GM23338 (cell line): ENCODE measurements around the gene ADAMTS17. TPM values are rescaled to one million over a fixed set of nuclear protein-coding genes. Genes with fewer than 3 reads are reported as not detected.

Experiments used
- ATAC-seq: fragments of 200-7000 bp; cut with Tn5 transposase; 3 replicates; pipeline ENCODE4 v1.9.1; 2020
- DNase-seq: peaks from one replicate; pipeline ENCODE4 v3.0.0-alpha.2; 2015; ENCODE audit warnings: low spot score
- H2AFZ ChIP-seq: fragments of 200-600 bp; sonication (generic); 2 replicates; pipeline ENCODE4 v1.8.0; 2016; ENCODE audit warnings: antibody characterized with exemption, mild to moderate bottlenecking, moderate library complexity
- H3F3A ChIP-seq: fragments of 200-600 bp; sonication (generic); replicated peaks from 2 replicates; pipeline ENCODE4 v1.8.0; 2017; ENCODE audit warnings: antibody characterized with exemption, mixed run types, low read depth
- H3K27ac ChIP-seq: fragments of 200-600 bp; sonication (generic); 2 replicates; pipeline ENCODE4 v1.6.1; 2016; ENCODE audit warnings: low read depth
- H3K27me3 ChIP-seq: fragments of 200-600 bp; sonication (generic); 2 replicates; pipeline ENCODE4 v1.8.0; 2016; ENCODE audit warnings: mild to moderate bottlenecking, mixed run types, moderate library complexity; ENCODE audit not compliant: insufficient read depth
- H3K36me3 ChIP-seq: fragments of 200-600 bp; sonication (generic); 2 replicates; pipeline ENCODE4 v1.8.0; 2016; ENCODE audit warnings: mild to moderate bottlenecking; ENCODE audit not compliant: insufficient read depth
- H3K4me1 ChIP-seq: fragments of 200-600 bp; sonication (generic); 2 replicates; pipeline ENCODE4 v1.8.0; 2016; ENCODE audit warnings: mild to moderate bottlenecking, moderate library complexity; ENCODE audit not compliant: insufficient read depth
- H3K4me2 ChIP-seq: fragments of 200-600 bp; sonication (generic); 2 replicates; pipeline ENCODE4 v1.7.1; 2017; ENCODE audit warnings: mixed run types
- H3K4me3 ChIP-seq: fragments of 200-600 bp; sonication (generic); 2 replicates; pipeline ENCODE4 v1.6.1; 2016; ENCODE audit warnings: mixed run types
- H3K79me2 ChIP-seq: fragments of 200-600 bp; sonication (generic); replicated peaks from 2 replicates; pipeline ENCODE4 v1.8.0; 2017; ENCODE audit warnings: mild to moderate bottlenecking; ENCODE audit not compliant: insufficient read depth
- H3K9me2 ChIP-seq: fragments of 200-600 bp; sonication (generic); 2 replicates; pipeline ENCODE4 v1.8.0; 2017; ENCODE audit not compliant: insufficient read depth
- H4K20me1 ChIP-seq: fragments of 200-600 bp; sonication (generic); replicated peaks from 2 replicates; pipeline ENCODE4 v1.8.0; 2017; ENCODE audit warnings: mild to moderate bottlenecking; ENCODE audit not compliant: insufficient read depth
- H3K27ac Mint-ChIP-seq: 2 replicates; pipeline ENCODE4 v1.8.0; 2020; ENCODE audit warnings: inconsistent platforms, mild to moderate bottlenecking, moderate library complexity, mixed read lengths
- H3K27me3 Mint-ChIP-seq: 3 replicates; pipeline ENCODE4 v1.8.0; 2022; ENCODE audit warnings: low read depth, mild to moderate bottlenecking, moderate library complexity, mixed read lengths, inconsistent platforms; ENCODE audit not compliant: insufficient read depth, poor library complexity
- H3K36me3 Mint-ChIP-seq: 3 replicates; pipeline ENCODE4 v1.8.0; 2021; ENCODE audit warnings: low read depth, mild to moderate bottlenecking, inconsistent platforms, moderate library complexity, mixed read lengths
- H3K4me1 Mint-ChIP-seq: 3 replicates; pipeline ENCODE4 v1.8.0; 2020; ENCODE audit warnings: mild to moderate bottlenecking, inconsistent platforms, mixed read lengths
- H3K4me3 Mint-ChIP-seq: 3 replicates; pipeline ENCODE4 v1.8.0; 2021; ENCODE audit warnings: moderate library complexity, mild to moderate bottlenecking, inconsistent platforms, mixed read lengths
- H3K9me3 Mint-ChIP-seq: 3 replicates; pipeline ENCODE4 v1.8.0; 2020; ENCODE audit warnings: moderate library complexity, mild to moderate bottlenecking, inconsistent platforms, mixed read lengths
- CREB1 ChIP-seq: fragments of 250-450 bp; sonication (Bioruptor Pico); IDR thresholded peaks from 2 replicates; pipeline ENCODE4 v1.5.0; 2020; ENCODE audit warnings: low read depth, mild to moderate bottlenecking, moderate library complexity
- EZH2 ChIP-seq: fragments of 200-600 bp; sonication (generic); IDR thresholded peaks from one replicate; pipeline ENCODE4 v1.8.0; 2017; ENCODE audit warnings: antibody characterized with exemption, mild to moderate bottlenecking, low read depth; ENCODE audit not compliant: unreplicated experiment
- EZH2phosphoT487 ChIP-seq: fragments of 200-600 bp; sonication (generic); IDR thresholded peaks from one replicate; pipeline ENCODE4 v1.8.1; 2018; ENCODE audit warnings: antibody characterized with exemption; ENCODE audit not compliant: unreplicated experiment
- JUNB ChIP-seq: IDR thresholded peaks from one replicate; pipeline ENCODE4 v1.6.1; 2016; ENCODE audit warnings: antibody characterized with exemption; ENCODE audit not compliant: unreplicated experiment
- NANOG ChIP-seq: IDR thresholded peaks from 2 replicates; pipeline ENCODE4 v1.6.1; 2016; ENCODE audit warnings: antibody characterized with exemption, borderline replicate concordance
- POLR2AphosphoS5 ChIP-seq: IDR thresholded peaks from 2 replicates; pipeline ENCODE4 v1.6.1; 2016; ENCODE audit warnings: antibody characterized with exemption, low read depth
- REST ChIP-seq: IDR thresholded peaks from one replicate; pipeline ENCODE4 v1.6.1; 2018; ENCODE audit warnings: antibody characterized with exemption; ENCODE audit not compliant: unreplicated experiment
- STAT1 ChIP-seq: IDR thresholded peaks from one replicate; pipeline ENCODE4 v1.6.1; 2016; ENCODE audit warnings: antibody characterized with exemption; ENCODE audit not compliant: unreplicated experiment
- ZNF114 ChIP-seq: fragments of 250-450 bp; sonication (Bioruptor Pico); IDR thresholded peaks from 2 replicates; pipeline ENCODE4 v1.5.0; 2020; ENCODE audit warnings: mild to moderate bottlenecking, moderate library complexity
- ZNF331 ChIP-seq: fragments of 250-450 bp; sonication (Bioruptor Pico); IDR thresholded peaks from 2 replicates; pipeline ENCODE4 v1.5.0; 2020; ENCODE audit warnings: low read depth, mild to moderate bottlenecking, moderate library complexity
- polyA plus RNA-seq: library from polyadenylated mRNA; unstranded; fragments of >200 nt; fragmentation: Nextera tagmentation; extraction: Ambion mirVana; gene quantifications from 2 replicates; pipeline ENCODE4 v1.2.1, GENCODE V29; 2016
- total RNA-seq: library from RNA; depleted of rRNA; stranded (reverse); fragments of >200 nt; shearing (Covaris generic); gene quantifications from 2 replicates; pipeline ENCODE4 v1.2.3, GENCODE V29; 2014
- TF ChIP-seq, protein P1 (sequence below): IDR thresholded peaks from 2 replicates; pipeline ENCODE4 v1.6.1; 2016; ENCODE audit warnings: antibody characterized with exemption
- TF ChIP-seq, protein P2 (sequence below), 2 experiments: fragments of 200-600 bp in 1 of 2; sonication (generic) in 1 of 2; conservative IDR thresholded peaks; 2 replicates each; pipeline versions ENCODE4 v1.5.1 to v1.6.1; 2016 to 2017; ENCODE audit warnings: antibody characterized with exemption in 2 of 2, low read depth in 2 of 2, mild to moderate bottlenecking in 2 of 2, moderate library complexity in 1 of 2
- TF ChIP-seq, protein P3 (sequence below): fragments of 250-450 bp; sonication (Bioruptor Pico); IDR thresholded peaks from 2 replicates; pipeline ENCODE4 v1.5.0; 2020; ENCODE audit warnings: mild to moderate bottlenecking, moderate library complexity

ADAMTS17 gene
- total and polyA plus RNA-seq, 2 experiments from 2014 or later = 0.60 to 3.8 TPM

GRCh38 chr15:99987119-99987506, 354.7 kb downstream of the ADAMTS17 start:
- no peaks in the 10 kb centered on the region for H4K20me1 ChIP-seq
- Mint-ChIP-seq H3K36me3 (peaks cover 13% of the 10 kb centered on the region; the same call in 2 of the 3 replicates), H3K9me3 (peaks cover 17% of the 10 kb centered on the region), H3K27me3 (peaks cover 14% of the 10 kb centered on the region), H3K27ac (no peak overlapping the region), H3K4me1 (peaks cover 38% of the 10 kb centered on the region), H3K4me3 (no peak overlapping the region)
- 0 out of 2 replicates have a peak, but pooled peaks cover 3% of the 10 kb centered on the region for H3K9me2 ChIP-seq
- H3K4me2 ChIP-seq = no peak overlapping the region
- no peak overlapping the region for H3K27ac ChIP-seq
- no peak overlapping the region for H2AFZ ChIP-seq
- no peaks in the 10 kb centered on the region for H3K36me3 ChIP-seq
- H3F3A ChIP-seq = peaks cover 15% of the 10 kb centered on the region
- DNase-seq (no peak), ATAC-seq (no peak)
- H3K27me3 ChIP-seq = no peaks in the 10 kb centered on the region
- H3K4me3 ChIP-seq = no peak overlapping the region
- peaks cover 19% of the 10 kb centered on the region for H3K4me1 ChIP-seq
- H3K79me2 ChIP-seq = no peaks in the 10 kb centered on the region
- TF ChIP-seq, protein P1, sequence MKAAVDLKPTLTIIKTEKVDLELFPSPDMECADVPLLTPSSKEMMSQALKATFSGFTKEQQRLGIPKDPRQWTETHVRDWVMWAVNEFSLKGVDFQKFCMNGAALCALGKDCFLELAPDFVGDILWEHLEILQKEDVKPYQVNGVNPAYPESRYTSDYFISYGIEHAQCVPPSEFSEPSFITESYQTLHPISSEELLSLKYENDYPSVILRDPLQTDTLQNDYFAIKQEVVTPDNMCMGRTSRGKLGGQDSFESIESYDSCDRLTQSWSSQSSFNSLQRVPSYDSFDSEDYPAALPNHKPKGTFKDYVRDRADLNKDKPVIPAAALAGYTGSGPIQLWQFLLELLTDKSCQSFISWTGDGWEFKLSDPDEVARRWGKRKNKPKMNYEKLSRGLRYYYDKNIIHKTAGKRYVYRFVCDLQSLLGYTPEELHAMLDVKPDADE = no peak
- no peak for TF ChIP-seq ZNF331 (CRISPR knock-in tag)
- no peak for TF ChIP-seq CREB1 (CRISPR knock-in tag)
- TF ChIP-seq ZNF114 (CRISPR knock-in tag) = no peak
- TF ChIP-seq, protein P2, sequence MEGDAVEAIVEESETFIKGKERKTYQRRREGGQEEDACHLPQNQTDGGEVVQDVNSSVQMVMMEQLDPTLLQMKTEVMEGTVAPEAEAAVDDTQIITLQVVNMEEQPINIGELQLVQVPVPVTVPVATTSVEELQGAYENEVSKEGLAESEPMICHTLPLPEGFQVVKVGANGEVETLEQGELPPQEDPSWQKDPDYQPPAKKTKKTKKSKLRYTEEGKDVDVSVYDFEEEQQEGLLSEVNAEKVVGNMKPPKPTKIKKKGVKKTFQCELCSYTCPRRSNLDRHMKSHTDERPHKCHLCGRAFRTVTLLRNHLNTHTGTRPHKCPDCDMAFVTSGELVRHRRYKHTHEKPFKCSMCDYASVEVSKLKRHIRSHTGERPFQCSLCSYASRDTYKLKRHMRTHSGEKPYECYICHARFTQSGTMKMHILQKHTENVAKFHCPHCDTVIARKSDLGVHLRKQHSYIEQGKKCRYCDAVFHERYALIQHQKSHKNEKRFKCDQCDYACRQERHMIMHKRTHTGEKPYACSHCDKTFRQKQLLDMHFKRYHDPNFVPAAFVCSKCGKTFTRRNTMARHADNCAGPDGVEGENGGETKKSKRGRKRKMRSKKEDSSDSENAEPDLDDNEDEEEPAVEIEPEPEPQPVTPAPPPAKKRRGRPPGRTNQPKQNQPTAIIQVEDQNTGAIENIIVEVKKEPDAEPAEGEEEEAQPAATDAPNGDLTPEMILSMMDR (conservative IDR thresholded peaks at IDR 0.05; ENCODE audit: low read depth in 2 of 2) = no peak
- no peak for TF ChIP-seq STAT1
- no peak for TF ChIP-seq POLR2AphosphoS5
- TF ChIP-seq REST = no peak
- TF ChIP-seq EZH2phosphoT487 = no peak
- no peak for TF ChIP-seq EZH2
- no peak for TF ChIP-seq JUNB
- TF ChIP-seq, protein P3, sequence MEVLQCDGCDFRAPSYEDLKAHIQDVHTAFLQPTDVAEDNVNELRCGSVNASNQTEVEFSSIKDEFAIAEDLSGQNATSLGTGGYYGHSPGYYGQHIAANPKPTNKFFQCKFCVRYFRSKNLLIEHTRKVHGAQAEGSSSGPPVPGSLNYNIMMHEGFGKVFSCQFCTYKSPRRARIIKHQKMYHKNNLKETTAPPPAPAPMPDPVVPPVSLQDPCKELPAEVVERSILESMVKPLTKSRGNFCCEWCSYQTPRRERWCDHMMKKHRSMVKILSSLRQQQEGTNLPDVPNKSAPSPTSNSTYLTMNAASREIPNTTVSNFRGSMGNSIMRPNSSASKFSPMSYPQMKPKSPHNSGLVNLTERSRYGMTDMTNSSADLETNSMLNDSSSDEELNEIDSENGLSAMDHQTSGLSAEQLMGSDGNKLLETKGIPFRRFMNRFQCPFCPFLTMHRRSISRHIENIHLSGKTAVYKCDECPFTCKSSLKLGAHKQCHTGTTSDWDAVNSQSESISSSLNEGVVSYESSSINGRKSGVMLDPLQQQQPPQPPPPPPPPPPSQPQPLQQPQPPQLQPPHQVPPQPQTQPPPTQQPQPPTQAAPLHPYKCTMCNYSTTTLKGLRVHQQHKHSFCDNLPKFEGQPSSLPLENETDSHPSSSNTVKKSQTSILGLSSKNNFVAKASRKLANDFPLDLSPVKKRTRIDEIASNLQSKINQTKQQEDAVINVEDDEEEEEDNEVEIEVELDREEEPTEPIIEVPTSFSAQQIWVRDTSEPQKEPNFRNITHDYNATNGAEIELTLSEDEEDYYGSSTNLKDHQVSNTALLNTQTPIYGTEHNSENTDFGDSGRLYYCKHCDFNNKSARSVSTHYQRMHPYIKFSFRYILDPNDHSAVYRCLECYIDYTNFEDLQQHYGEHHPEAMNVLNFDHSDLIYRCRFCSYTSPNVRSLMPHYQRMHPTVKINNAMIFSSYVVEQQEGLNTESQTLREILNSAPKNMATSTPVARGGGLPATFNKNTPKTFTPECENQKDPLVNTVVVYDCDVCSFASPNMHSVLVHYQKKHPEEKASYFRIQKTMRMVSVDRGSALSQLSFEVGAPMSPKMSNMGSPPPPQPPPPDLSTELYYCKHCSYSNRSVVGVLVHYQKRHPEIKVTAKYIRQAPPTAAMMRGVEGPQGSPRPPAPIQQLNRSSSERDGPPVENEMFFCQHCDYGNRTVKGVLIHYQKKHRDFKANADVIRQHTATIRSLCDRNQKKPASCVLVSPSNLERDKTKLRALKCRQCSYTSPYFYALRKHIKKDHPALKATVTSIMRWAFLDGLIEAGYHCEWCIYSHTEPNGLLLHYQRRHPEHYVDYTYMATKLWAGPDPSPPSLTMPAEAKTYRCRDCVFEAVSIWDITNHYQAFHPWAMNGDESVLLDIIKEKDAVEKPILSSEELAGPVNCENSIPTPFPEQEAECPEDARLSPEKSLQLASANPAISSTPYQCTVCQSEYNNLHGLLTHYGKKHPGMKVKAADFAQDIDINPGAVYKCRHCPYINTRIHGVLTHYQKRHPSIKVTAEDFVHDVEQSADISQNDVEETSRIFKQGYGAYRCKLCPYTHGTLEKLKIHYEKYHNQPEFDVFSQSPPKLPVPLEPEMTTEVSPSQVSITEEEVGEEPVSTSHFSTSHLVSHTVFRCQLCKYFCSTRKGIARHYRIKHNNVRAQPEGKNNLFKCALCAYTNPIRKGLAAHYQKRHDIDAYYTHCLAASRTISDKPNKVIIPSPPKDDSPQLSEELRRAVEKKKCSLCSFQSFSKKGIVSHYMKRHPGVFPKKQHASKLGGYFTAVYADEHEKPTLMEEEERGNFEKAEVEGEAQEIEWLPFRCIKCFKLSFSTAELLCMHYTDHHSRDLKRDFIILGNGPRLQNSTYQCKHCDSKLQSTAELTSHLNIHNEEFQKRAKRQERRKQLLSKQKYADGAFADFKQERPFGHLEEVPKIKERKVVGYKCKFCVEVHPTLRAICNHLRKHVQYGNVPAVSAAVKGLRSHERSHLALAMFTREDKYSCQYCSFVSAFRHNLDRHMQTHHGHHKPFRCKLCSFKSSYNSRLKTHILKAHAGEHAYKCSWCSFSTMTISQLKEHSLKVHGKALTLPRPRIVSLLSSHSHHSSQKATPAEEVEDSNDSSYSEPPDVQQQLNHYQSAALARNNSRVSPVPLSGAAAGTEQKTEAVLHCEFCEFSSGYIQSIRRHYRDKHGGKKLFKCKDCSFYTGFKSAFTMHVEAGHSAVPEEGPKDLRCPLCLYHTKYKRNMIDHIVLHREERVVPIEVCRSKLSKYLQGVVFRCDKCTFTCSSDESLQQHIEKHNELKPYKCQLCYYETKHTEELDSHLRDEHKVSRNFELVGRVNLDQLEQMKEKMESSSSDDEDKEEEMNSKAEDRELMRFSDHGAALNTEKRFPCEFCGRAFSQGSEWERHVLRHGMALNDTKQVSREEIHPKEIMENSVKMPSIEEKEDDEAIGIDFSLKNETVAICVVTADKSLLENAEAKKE = no peak
- no peak for TF ChIP-seq NANOG
